HG02885 (cell line): ENCODE results near the gene SLC17A5.
"Not testable (repeated sequence)": the region's sequence is repeated elsewhere in the genome, so short reads cannot be mapped to it uniquely, and the experiment has no call there.

ENCODE experiments used
- ATAC-seq: cut with Tn5 transposase; IDR thresholded peaks from one replicate; pipeline ENCODE4 v1.9.1; 2021; ENCODE audit warnings: mild to moderate bottlenecking; ENCODE audit not compliant: unreplicated experiment, poor library complexity

SLC17A5 gene

GRCh38 chr6:73623480-73623879, 30.3 kb downstream of the SLC17A5 start:
- ATAC-seq = not testable (repeated sequence)

- not testable (repeated sequence) for ATAC-seq
These were observed 35.7 kb downstream of the SLC17A5 start for GRCh38 chr6:73618082-73618481.

GRCh38 chr6:73614802-73615201, 39.0 kb downstream of the SLC17A5 start:
- no peak for ATAC-seq

- no peak for ATAC-seq
These were observed 39.8 kb downstream of the SLC17A5 start for GRCh38 chr6:73613806-73614536.

GRCh38 chr6:73612611-73613010, 41.2 kb downstream of the SLC17A5 start:
- no peak for ATAC-seq

- no peak for ATAC-seq
These were observed 43.1 kb downstream of the SLC17A5 start for GRCh38 chr6:73610444-73611275.

- no peak for ATAC-seq
These were observed 45.0 kb downstream of the SLC17A5 start for GRCh38 chr6:73608761-73609160.

GRCh38 chr6:73606428-73606827, 47.4 kb downstream of the SLC17A5 start:
- ATAC-seq = no peak

- ATAC-seq = no peak
These were observed 49.3 kb downstream of the SLC17A5 start for GRCh38 chr6:73604461-73604860.

GRCh38 chr6:73604020-73604419, 49.8 kb downstream of the SLC17A5 start:
- no peak for ATAC-seq

GRCh38 chr6:73586416-73586974, 67.3 kb downstream of the SLC17A5 start:
- peak; percentile 6 for ATAC-seq

GRCh38 chr6:73585566-73586415, 68.0 kb downstream of the SLC17A5 start:
- ATAC-seq = peak; percentile 84

- no peak for ATAC-seq
These were observed 72.5 kb downstream of the SLC17A5 start for GRCh38 chr6:73581293-73581692.

- peak; percentile 88 for ATAC-seq
These were observed 73.3 kb downstream of the SLC17A5 start for GRCh38 chr6:73580247-73581149.

- peak; percentile 23 for ATAC-seq
These were observed 73.9 kb downstream of the SLC17A5 start for GRCh38 chr6:73579851-73580246.

- peak; percentile 8 for ATAC-seq
These were observed 74.4 kb downstream of the SLC17A5 start for GRCh38 chr6:73579389-73579788.

GRCh38 chr6:73577676-73578075, 76.1 kb downstream of the SLC17A5 start:
- no peak for ATAC-seq

GRCh38 chr6:73572531-73572930, 81.3 kb downstream of the SLC17A5 start:
- ATAC-seq = not testable (repeated sequence)
